ENCODE data around the gene PHB1.

Gene PHB1

DNA sequence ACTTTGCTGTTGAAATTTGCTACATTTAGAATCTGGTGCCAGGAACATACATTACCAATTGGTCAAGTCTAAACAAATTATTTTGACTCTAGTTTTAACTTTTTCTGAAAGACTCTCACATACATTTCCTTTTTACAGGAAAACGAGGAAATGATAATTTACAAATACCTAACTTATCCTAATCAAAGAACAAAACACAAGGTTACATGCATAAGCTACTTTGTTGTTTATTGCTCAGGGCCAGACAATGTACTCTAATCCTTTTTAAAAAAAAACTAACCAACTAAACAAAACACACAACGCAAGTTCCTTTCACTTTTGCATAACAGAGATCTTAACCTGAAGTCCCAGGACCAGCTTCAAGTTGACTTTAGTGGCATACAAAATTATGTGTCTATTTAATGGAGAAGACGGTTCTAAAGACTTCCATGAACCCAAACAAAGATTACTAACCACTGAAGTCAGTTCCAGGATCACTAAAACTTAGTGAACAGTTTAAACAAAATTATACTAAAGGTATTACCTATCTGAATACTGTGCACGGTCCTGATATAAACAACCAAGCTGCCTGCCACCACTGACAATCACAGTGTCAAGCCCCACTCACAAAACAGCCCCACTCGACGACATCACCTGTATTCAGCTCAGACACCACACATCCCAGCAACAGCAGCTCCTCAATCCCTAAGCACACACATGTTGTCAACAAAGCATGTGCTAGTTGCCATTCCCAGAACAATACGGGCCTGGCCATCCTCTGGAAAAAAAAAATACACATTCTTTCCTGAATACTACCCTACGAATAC is 54.5 kb downstream of the PHB1 start:
- H3K4me3 ChIP-seq (ENCODE audit: low read depth, low read length): peak overlapping the region; percentile 94
- TF ChIP-seq, protein P1, sequence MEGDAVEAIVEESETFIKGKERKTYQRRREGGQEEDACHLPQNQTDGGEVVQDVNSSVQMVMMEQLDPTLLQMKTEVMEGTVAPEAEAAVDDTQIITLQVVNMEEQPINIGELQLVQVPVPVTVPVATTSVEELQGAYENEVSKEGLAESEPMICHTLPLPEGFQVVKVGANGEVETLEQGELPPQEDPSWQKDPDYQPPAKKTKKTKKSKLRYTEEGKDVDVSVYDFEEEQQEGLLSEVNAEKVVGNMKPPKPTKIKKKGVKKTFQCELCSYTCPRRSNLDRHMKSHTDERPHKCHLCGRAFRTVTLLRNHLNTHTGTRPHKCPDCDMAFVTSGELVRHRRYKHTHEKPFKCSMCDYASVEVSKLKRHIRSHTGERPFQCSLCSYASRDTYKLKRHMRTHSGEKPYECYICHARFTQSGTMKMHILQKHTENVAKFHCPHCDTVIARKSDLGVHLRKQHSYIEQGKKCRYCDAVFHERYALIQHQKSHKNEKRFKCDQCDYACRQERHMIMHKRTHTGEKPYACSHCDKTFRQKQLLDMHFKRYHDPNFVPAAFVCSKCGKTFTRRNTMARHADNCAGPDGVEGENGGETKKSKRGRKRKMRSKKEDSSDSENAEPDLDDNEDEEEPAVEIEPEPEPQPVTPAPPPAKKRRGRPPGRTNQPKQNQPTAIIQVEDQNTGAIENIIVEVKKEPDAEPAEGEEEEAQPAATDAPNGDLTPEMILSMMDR (IDR thresholded peaks at IDR 0.05; ENCODE audit: low read depth, low read length): no peak

DNA sequence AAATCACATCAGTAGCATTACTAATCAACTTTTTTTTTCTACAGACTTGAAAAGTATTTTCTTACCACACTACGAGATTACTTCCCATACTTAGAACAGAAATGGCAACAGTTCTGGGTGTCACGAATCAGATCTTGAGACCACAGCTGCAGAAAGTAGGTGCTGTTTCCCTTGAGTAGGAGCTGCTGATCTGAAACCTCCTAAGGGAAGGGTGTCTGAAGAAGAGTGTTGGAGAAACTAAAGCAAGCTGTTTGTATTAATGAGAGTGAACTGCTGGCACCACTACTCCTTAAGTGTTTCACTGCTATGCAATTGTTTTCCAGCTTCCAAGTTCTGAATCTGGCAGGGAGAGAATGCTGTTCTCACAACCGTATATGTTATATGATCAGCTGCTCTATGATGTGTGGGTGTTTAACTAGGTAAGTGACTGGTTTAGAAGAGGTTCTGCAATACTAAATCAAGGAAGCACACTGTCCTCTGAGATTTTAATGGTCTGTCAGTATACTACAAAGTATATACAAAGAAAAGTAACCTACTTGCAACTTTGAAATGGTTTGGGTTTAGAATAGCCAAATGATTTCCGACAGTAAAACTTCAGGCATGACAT is 55.9 kb downstream of the PHB1 start:
- H3K4me3 ChIP-seq (ENCODE audit: low read depth, low read length): no peak overlapping the region
- TF ChIP-seq, protein P1 (IDR thresholded peaks at IDR 0.05; ENCODE audit: low read depth, low read length): no peak

DNA sequence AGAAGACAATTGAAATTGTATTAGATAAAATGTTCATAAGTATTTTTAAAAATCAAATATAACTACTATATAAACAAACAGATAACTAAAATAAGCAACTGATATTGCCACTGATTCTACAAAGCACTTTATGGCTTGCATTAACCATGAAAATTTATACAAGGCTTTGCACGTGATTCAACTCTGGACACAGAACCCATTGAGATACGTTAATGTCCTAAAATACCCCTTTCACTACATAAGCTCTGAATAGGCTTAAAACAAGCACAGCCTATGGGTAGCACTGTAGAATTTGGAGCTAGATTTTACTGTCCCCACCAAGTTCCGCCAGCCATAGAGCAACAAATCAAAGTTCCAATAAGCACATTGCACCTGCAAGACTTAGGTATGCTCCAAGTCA is 57.2 kb downstream of the PHB1 start:
- TF ChIP-seq, protein P1 (IDR thresholded peaks at IDR 0.05; ENCODE audit: low read depth, low read length): no peak
- no peak overlapping the region for H3K4me3 ChIP-seq (ENCODE audit: low read depth, low read length)

DNA sequence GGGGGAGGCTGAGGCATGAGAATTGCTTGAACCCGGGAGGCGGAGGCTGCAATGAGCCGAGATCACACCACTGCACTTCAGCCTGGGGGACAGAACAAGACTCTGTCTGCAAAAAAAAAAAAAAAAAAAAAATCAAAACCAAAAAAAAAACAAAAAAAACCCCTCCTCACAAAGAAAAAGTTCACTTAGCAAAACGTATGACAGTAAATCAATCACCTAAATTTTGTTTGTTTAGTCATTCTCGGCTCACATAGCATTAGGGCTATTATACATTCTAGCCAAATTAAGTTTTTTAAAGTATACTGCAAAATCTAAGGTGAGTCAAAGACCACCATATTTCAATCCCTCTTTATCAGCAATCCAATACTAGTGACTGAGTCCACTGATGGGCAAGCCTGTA is 58.4 kb downstream of the PHB1 start:
- TF ChIP-seq, protein P1 (IDR thresholded peaks at IDR 0.05; ENCODE audit: low read depth, low read length): no peak
- no peak overlapping the region for H3K4me3 ChIP-seq (ENCODE audit: low read depth, low read length)
